GM23338 (cell line): Measurements from ENCODE around the gene FAR1. TPM values are rescaled to one million over a fixed set of nuclear protein-coding genes. Genes with fewer than 3 reads are reported as not detected.

Experiments
- ATAC-seq: fragments of 200-7000 bp; cut with Tn5 transposase; 3 replicates; pipeline ENCODE4 v1.9.1; 2020
- DNase-seq: peaks from one replicate; pipeline ENCODE4 v3.0.0-alpha.2; 2015; ENCODE audit warnings: low spot score
- H2AFZ ChIP-seq: fragments of 200-600 bp; sonication (generic); 2 replicates; pipeline ENCODE4 v1.8.0; 2016; ENCODE audit warnings: antibody characterized with exemption, mild to moderate bottlenecking, moderate library complexity
- H3F3A ChIP-seq: fragments of 200-600 bp; sonication (generic); replicated peaks from 2 replicates; pipeline ENCODE4 v1.8.0; 2017; ENCODE audit warnings: antibody characterized with exemption, mixed run types, low read depth
- H3K27ac ChIP-seq: fragments of 200-600 bp; sonication (generic); 2 replicates; pipeline ENCODE4 v1.6.1; 2016; ENCODE audit warnings: low read depth
- H3K27me3 ChIP-seq: fragments of 200-600 bp; sonication (generic); 2 replicates; pipeline ENCODE4 v1.8.0; 2016; ENCODE audit warnings: mild to moderate bottlenecking, mixed run types, moderate library complexity; ENCODE audit not compliant: insufficient read depth
- H3K36me3 ChIP-seq: fragments of 200-600 bp; sonication (generic); 2 replicates; pipeline ENCODE4 v1.8.0; 2016; ENCODE audit warnings: mild to moderate bottlenecking; ENCODE audit not compliant: insufficient read depth
- H3K4me1 ChIP-seq: fragments of 200-600 bp; sonication (generic); 2 replicates; pipeline ENCODE4 v1.8.0; 2016; ENCODE audit warnings: mild to moderate bottlenecking, moderate library complexity; ENCODE audit not compliant: insufficient read depth
- H3K4me2 ChIP-seq: fragments of 200-600 bp; sonication (generic); 2 replicates; pipeline ENCODE4 v1.7.1; 2017; ENCODE audit warnings: mixed run types
- H3K4me3 ChIP-seq: fragments of 200-600 bp; sonication (generic); 2 replicates; pipeline ENCODE4 v1.6.1; 2016; ENCODE audit warnings: mixed run types
- H3K79me2 ChIP-seq: fragments of 200-600 bp; sonication (generic); replicated peaks from 2 replicates; pipeline ENCODE4 v1.8.0; 2017; ENCODE audit warnings: mild to moderate bottlenecking; ENCODE audit not compliant: insufficient read depth
- H3K9me2 ChIP-seq: fragments of 200-600 bp; sonication (generic); 2 replicates; pipeline ENCODE4 v1.8.0; 2017; ENCODE audit not compliant: insufficient read depth
- H4K20me1 ChIP-seq: fragments of 200-600 bp; sonication (generic); replicated peaks from 2 replicates; pipeline ENCODE4 v1.8.0; 2017; ENCODE audit warnings: mild to moderate bottlenecking; ENCODE audit not compliant: insufficient read depth
- H3K27ac Mint-ChIP-seq: 2 replicates; pipeline ENCODE4 v1.8.0; 2020; ENCODE audit warnings: inconsistent platforms, mild to moderate bottlenecking, moderate library complexity, mixed read lengths
- H3K27me3 Mint-ChIP-seq: 3 replicates; pipeline ENCODE4 v1.8.0; 2022; ENCODE audit warnings: low read depth, mild to moderate bottlenecking, moderate library complexity, mixed read lengths, inconsistent platforms; ENCODE audit not compliant: insufficient read depth, poor library complexity
- H3K36me3 Mint-ChIP-seq: 3 replicates; pipeline ENCODE4 v1.8.0; 2021; ENCODE audit warnings: low read depth, mild to moderate bottlenecking, inconsistent platforms, moderate library complexity, mixed read lengths
- H3K4me1 Mint-ChIP-seq: 3 replicates; pipeline ENCODE4 v1.8.0; 2020; ENCODE audit warnings: mild to moderate bottlenecking, inconsistent platforms, mixed read lengths
- H3K4me3 Mint-ChIP-seq: 3 replicates; pipeline ENCODE4 v1.8.0; 2021; ENCODE audit warnings: moderate library complexity, mild to moderate bottlenecking, inconsistent platforms, mixed read lengths
- H3K9me3 Mint-ChIP-seq: 3 replicates; pipeline ENCODE4 v1.8.0; 2020; ENCODE audit warnings: moderate library complexity, mild to moderate bottlenecking, inconsistent platforms, mixed read lengths
- CREB1 ChIP-seq: fragments of 250-450 bp; sonication (Bioruptor Pico); IDR thresholded peaks from 2 replicates; pipeline ENCODE4 v1.5.0; 2020; ENCODE audit warnings: low read depth, mild to moderate bottlenecking, moderate library complexity
- ETS1 ChIP-seq: IDR thresholded peaks from 2 replicates; pipeline ENCODE4 v1.6.1; 2016; ENCODE audit warnings: antibody characterized with exemption
- EZH2 ChIP-seq: fragments of 200-600 bp; sonication (generic); IDR thresholded peaks from one replicate; pipeline ENCODE4 v1.8.0; 2017; ENCODE audit warnings: antibody characterized with exemption, mild to moderate bottlenecking, low read depth; ENCODE audit not compliant: unreplicated experiment
- EZH2phosphoT487 ChIP-seq: fragments of 200-600 bp; sonication (generic); IDR thresholded peaks from one replicate; pipeline ENCODE4 v1.8.1; 2018; ENCODE audit warnings: antibody characterized with exemption; ENCODE audit not compliant: unreplicated experiment
- JUNB ChIP-seq: IDR thresholded peaks from one replicate; pipeline ENCODE4 v1.6.1; 2016; ENCODE audit warnings: antibody characterized with exemption; ENCODE audit not compliant: unreplicated experiment
- NANOG ChIP-seq: IDR thresholded peaks from 2 replicates; pipeline ENCODE4 v1.6.1; 2016; ENCODE audit warnings: antibody characterized with exemption, borderline replicate concordance
- POLR2AphosphoS5 ChIP-seq: IDR thresholded peaks from 2 replicates; pipeline ENCODE4 v1.6.1; 2016; ENCODE audit warnings: antibody characterized with exemption, low read depth
- STAT1 ChIP-seq: IDR thresholded peaks from one replicate; pipeline ENCODE4 v1.6.1; 2016; ENCODE audit warnings: antibody characterized with exemption; ENCODE audit not compliant: unreplicated experiment
- ZNF114 ChIP-seq: fragments of 250-450 bp; sonication (Bioruptor Pico); IDR thresholded peaks from 2 replicates; pipeline ENCODE4 v1.5.0; 2020; ENCODE audit warnings: mild to moderate bottlenecking, moderate library complexity
- ZNF331 ChIP-seq: fragments of 250-450 bp; sonication (Bioruptor Pico); IDR thresholded peaks from 2 replicates; pipeline ENCODE4 v1.5.0; 2020; ENCODE audit warnings: low read depth, mild to moderate bottlenecking, moderate library complexity
- ZNF462 ChIP-seq: fragments of 250-450 bp; sonication (Bioruptor Pico); IDR thresholded peaks from 2 replicates; pipeline ENCODE4 v1.5.0; 2020; ENCODE audit warnings: mild to moderate bottlenecking, moderate library complexity
- polyA plus RNA-seq: library from polyadenylated mRNA; unstranded; fragments of >200 nt; fragmentation: Nextera tagmentation; extraction: Ambion mirVana; gene quantifications from 2 replicates; pipeline ENCODE4 v1.2.1, GENCODE V29; 2016
- total RNA-seq: library from RNA; depleted of rRNA; stranded (reverse); fragments of >200 nt; shearing (Covaris generic); gene quantifications from 2 replicates; pipeline ENCODE4 v1.2.3, GENCODE V29; 2014
- TF ChIP-seq, protein P1 (sequence below): IDR thresholded peaks from one replicate; pipeline ENCODE4 v1.6.1; 2018; ENCODE audit warnings: antibody characterized with exemption; ENCODE audit not compliant: unreplicated experiment

Gene FAR1
- total and polyA plus RNA-seq, 2 experiments from 2014 or later, result 27.3 to 79.5 TPM

DNA sequence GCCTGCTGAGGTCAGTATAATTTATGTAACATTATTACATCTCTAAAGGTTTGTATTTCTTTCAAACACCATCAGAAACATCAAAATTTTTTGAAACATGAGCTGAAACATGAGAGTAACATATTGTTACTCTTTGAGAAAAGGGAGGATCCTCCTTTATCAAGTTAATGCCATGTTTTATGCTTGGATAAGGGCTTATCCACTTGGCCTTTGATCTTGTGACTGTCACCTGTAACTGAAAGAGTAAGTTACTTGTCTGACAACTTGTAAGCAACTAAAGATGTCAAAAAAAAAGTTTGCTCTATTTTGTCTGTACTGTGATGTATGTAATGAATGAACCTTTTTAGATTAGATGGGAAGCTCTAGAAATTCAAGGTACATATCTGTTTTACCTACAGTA is 59.6 kb downstream of the FAR1 start:
- TF ChIP-seq EZH2phosphoT487, result no peak
- Histone ChIP-seq H3K9me2 (no peaks in the 10 kb centered on the region), H3K27me3 (no peaks in the 10 kb centered on the region), H4K20me1 (no peaks in the 10 kb centered on the region), H3K36me3 (peaks cover 8% of the 10 kb centered on the region), H3K4me3 (no peak overlapping the region), H3K79me2 (no peaks in the 10 kb centered on the region), H3K4me1 (no peaks in the 10 kb centered on the region), H3K27ac (no peak overlapping the region), H3F3A (no peaks in the 10 kb centered on the region), H3K4me2 (no peak overlapping the region), H2AFZ (no peak overlapping the region)
- ATAC-seq (no peak), DNase-seq (no peak)
- H3K27me3 Mint-ChIP-seq, result no peaks in the 10 kb centered on the region
- H3K4me3 Mint-ChIP-seq, result no peak overlapping the region
- peaks cover 24% of the 10 kb centered on the region for H3K36me3 Mint-ChIP-seq
- H3K9me3 Mint-ChIP-seq, result no peaks in the 10 kb centered on the region
- H3K27ac Mint-ChIP-seq, result no peak overlapping the region
- H3K4me1 Mint-ChIP-seq, result peaks cover 7% of the 10 kb centered on the region; the same call in 2 of the 3 replicates

DNA sequence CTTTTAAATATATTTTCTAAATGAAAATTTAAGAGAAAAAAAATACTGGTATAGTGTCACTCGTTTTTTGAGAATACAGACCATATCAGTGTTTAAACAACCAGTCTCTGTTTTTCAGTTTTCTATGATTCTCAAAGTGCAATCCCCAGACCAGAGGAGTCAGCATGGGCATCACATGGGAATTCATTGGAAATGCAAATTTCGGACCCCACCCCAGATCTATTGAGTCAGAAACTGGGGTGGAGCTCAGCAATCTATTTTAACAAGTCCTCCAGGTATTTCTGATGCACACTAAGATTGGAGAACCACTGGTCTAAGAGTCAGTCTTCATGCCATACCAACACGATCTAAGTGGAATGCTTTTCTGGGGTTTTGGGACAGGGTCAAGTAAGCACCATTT is 66.1 kb downstream of the FAR1 start:
- no peaks in the 10 kb centered on the region for H3K9me2 ChIP-seq
- Mint-ChIP-seq H3K27ac (no peak overlapping the region), H3K27me3 (peaks cover 2% of the 10 kb centered on the region), H3K4me1 (peaks cover 5% of the 10 kb centered on the region; the same call in 2 of the 3 replicates), H3K36me3 (no peaks in the 10 kb centered on the region; the same call in 2 of the 3 replicates), H3K9me3 (no peaks in the 10 kb centered on the region), H3K4me3 (no peak overlapping the region)
- no peaks in the 10 kb centered on the region for H3K4me1 ChIP-seq
- H3K79me2 ChIP-seq, result no peaks in the 10 kb centered on the region
- H2AFZ ChIP-seq, result no peak overlapping the region
- H3K27me3 ChIP-seq, result no peaks in the 10 kb centered on the region
- no peaks in the 10 kb centered on the region for H4K20me1 ChIP-seq
- H3K4me2 ChIP-seq, result no peak overlapping the region
- H3F3A ChIP-seq, result no peaks in the 10 kb centered on the region
- no peak overlapping the region for H3K27ac ChIP-seq
- no peaks in the 10 kb centered on the region for H3K36me3 ChIP-seq
- ATAC-seq (no peak), DNase-seq (no peak)
- no peak overlapping the region for H3K4me3 ChIP-seq
- TF ChIP-seq JUNB, result no peak
- TF ChIP-seq NANOG, result no peak
- TF ChIP-seq ZNF462, result no peak
- no peak for TF ChIP-seq CREB1 (CRISPR knock-in tag)
- TF ChIP-seq ZNF331, result no peak
- TF ChIP-seq STAT1, result no peak
- TF ChIP-seq ETS1, result no peak
- TF ChIP-seq, protein P1, sequence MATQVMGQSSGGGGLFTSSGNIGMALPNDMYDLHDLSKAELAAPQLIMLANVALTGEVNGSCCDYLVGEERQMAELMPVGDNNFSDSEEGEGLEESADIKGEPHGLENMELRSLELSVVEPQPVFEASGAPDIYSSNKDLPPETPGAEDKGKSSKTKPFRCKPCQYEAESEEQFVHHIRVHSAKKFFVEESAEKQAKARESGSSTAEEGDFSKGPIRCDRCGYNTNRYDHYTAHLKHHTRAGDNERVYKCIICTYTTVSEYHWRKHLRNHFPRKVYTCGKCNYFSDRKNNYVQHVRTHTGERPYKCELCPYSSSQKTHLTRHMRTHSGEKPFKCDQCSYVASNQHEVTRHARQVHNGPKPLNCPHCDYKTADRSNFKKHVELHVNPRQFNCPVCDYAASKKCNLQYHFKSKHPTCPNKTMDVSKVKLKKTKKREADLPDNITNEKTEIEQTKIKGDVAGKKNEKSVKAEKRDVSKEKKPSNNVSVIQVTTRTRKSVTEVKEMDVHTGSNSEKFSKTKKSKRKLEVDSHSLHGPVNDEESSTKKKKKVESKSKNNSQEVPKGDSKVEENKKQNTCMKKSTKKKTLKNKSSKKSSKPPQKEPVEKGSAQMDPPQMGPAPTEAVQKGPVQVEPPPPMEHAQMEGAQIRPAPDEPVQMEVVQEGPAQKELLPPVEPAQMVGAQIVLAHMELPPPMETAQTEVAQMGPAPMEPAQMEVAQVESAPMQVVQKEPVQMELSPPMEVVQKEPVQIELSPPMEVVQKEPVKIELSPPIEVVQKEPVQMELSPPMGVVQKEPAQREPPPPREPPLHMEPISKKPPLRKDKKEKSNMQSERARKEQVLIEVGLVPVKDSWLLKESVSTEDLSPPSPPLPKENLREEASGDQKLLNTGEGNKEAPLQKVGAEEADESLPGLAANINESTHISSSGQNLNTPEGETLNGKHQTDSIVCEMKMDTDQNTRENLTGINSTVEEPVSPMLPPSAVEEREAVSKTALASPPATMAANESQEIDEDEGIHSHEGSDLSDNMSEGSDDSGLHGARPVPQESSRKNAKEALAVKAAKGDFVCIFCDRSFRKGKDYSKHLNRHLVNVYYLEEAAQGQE, result no peak
- TF ChIP-seq EZH2phosphoT487, result no peak
- no peak for TF ChIP-seq POLR2AphosphoS5
- TF ChIP-seq ZNF114 (CRISPR knock-in tag), result no peak
- TF ChIP-seq EZH2, result no peak
